Astrocyte (in vitro differentiated cells and primary cell): ENCODE measurements around the gene GPR158. TPM values are rescaled to one million over a fixed set of nuclear protein-coding genes. Genes with fewer than 3 reads are reported as not detected.

Experiments used
- DNase-seq: peaks from one replicate; pipeline ENCODE4 v3.0.0-alpha.2; 2010; ENCODE audit warnings: low read depth
- FAIRE-seq: peaks from 2 replicates; lab custom pipeline; 2011; peaks lifted over from hg19 to GRCh38; lab: Jason Lieb, UNC
- H2AFZ ChIP-seq: 2 replicates; pipeline ENCODE4 v1.6.0; 2012; ENCODE audit warnings: low read depth, low read length, inconsistent platforms
- H3K27ac ChIP-seq: 2 replicates; pipeline ENCODE4 v1.5.1; 2011; ENCODE audit warnings: low read depth, low read length, inconsistent platforms
- H3K27me3 ChIP-seq: 2 replicates; pipeline ENCODE4 v1.6.0; 2011; ENCODE audit warnings: low read length, inconsistent platforms; ENCODE audit not compliant: insufficient read depth
- H3K36me3 ChIP-seq: 2 replicates; pipeline ENCODE4 v1.5.1; 2011; ENCODE audit warnings: low read length, inconsistent platforms; ENCODE audit not compliant: insufficient read depth
- H3K4me1 ChIP-seq: 2 replicates; pipeline ENCODE4 v1.5.1; 2011; ENCODE audit warnings: low read length, inconsistent platforms; ENCODE audit not compliant: insufficient read depth
- H3K4me2 ChIP-seq: 2 replicates; pipeline ENCODE4 v1.6.0; 2012; ENCODE audit warnings: low read length, inconsistent platforms
- H3K4me3 ChIP-seq: 2 replicates; pipeline ENCODE4 v1.5.1; 2011; ENCODE audit warnings: low read depth, mild to moderate bottlenecking, low read length, inconsistent platforms; ENCODE audit not compliant: insufficient read depth
- H3K79me2 ChIP-seq: 2 replicates; pipeline ENCODE4 v1.6.0; 2012; ENCODE audit warnings: mild to moderate bottlenecking, low read length, inconsistent platforms; ENCODE audit not compliant: insufficient read depth
- H3K9ac ChIP-seq: 2 replicates; pipeline ENCODE4 v1.6.0; 2012; ENCODE audit warnings: mild to moderate bottlenecking, low read length, inconsistent platforms
- H3K9me3 ChIP-seq: 2 replicates; pipeline ENCODE4 v1.5.1; 2012; ENCODE audit warnings: low read depth, mild to moderate bottlenecking, low read length, inconsistent platforms; ENCODE audit not compliant: insufficient read depth
- H4K20me1 ChIP-seq: 2 replicates; pipeline ENCODE4 v1.6.0; 2012; ENCODE audit warnings: low read length, inconsistent platforms; ENCODE audit not compliant: insufficient read depth
- H3K27ac Mint-ChIP-seq: one replicate; pipeline ENCODE4 v1.8.0; 2021; ENCODE audit warnings: mild to moderate bottlenecking, mixed read lengths; ENCODE audit not compliant: unreplicated experiment
- H3K27me3 Mint-ChIP-seq: one replicate; pipeline ENCODE4 v1.8.0; 2021; ENCODE audit warnings: low read depth, mixed read lengths; ENCODE audit not compliant: unreplicated experiment
- H3K36me3 Mint-ChIP-seq: one replicate; pipeline ENCODE4 v1.8.0; 2021; ENCODE audit warnings: low read depth, mixed read lengths; ENCODE audit not compliant: unreplicated experiment
- H3K4me1 Mint-ChIP-seq: one replicate; pipeline ENCODE4 v1.8.0; 2021; ENCODE audit warnings: low read depth, mixed read lengths; ENCODE audit not compliant: unreplicated experiment
- H3K4me3 Mint-ChIP-seq: one replicate; pipeline ENCODE4 v1.8.0; 2021; ENCODE audit warnings: mild to moderate bottlenecking, moderate library complexity, mixed read lengths; ENCODE audit not compliant: unreplicated experiment
- H3K9me3 Mint-ChIP-seq: one replicate; pipeline ENCODE4 v1.8.0; 2021; ENCODE audit warnings: mild to moderate bottlenecking, mixed read lengths; ENCODE audit not compliant: unreplicated experiment
- EZH2 ChIP-seq: IDR thresholded peaks from 2 replicates; pipeline ENCODE4 v1.6.1; 2012; ENCODE audit warnings: mild to moderate bottlenecking, low read length, inconsistent platforms; ENCODE audit not compliant: insufficient read depth
- total RNA-seq: library from RNA; stranded (reverse); gene quantifications from 2 replicates; pipeline ENCODE4 v1.2.1, GENCODE V29; 2021
- TF ChIP-seq, protein P1 (sequence below): IDR thresholded peaks from 2 replicates; pipeline ENCODE4 v1.5.1; 2011; ENCODE audit warnings: low read depth, mild to moderate bottlenecking, inconsistent platforms, low read length, moderate library complexity; ENCODE audit not compliant: insufficient read depth

Gene GPR158
- total RNA-seq, 1 donor from 2014 or later, result 0.27 TPM

DNA sequence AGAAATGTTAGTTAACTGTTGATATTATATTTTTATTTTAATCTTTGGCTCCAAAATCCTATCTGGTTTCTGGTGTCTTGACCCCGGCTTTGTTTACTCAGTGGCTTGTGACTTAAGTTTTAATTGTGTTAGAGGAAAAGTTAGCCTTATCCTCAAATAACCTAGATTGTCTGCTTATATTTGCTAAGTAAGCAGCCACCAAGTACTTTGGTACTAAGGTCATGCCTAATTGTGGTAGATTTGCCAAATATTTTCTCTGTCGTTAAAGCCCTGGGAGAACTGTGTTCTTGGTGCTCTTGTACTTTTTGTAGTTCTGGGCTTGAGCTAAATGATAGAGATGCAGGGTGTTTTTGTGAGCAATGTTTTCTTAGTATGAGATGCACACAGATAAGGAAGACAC is 34.8 kb downstream of the GPR158 start:
- H4K20me1 ChIP-seq, result no peaks in the 10 kb centered on the region
- H3K36me3 ChIP-seq, result no peaks in the 10 kb centered on the region
- no peak for DNase-seq
- H3K9me3 ChIP-seq, result no peaks in the 10 kb centered on the region
- Mint-ChIP-seq H3K36me3 (no peaks in the 10 kb centered on the region), H3K27ac (no peak overlapping the region), H3K9me3 (no peaks in the 10 kb centered on the region), H3K27me3 (no peaks in the 10 kb centered on the region), H3K4me1 (no peaks in the 10 kb centered on the region), H3K4me3 (no peak overlapping the region)
- no peaks in the 10 kb centered on the region for H3K79me2 ChIP-seq
- TF ChIP-seq, protein P1, sequence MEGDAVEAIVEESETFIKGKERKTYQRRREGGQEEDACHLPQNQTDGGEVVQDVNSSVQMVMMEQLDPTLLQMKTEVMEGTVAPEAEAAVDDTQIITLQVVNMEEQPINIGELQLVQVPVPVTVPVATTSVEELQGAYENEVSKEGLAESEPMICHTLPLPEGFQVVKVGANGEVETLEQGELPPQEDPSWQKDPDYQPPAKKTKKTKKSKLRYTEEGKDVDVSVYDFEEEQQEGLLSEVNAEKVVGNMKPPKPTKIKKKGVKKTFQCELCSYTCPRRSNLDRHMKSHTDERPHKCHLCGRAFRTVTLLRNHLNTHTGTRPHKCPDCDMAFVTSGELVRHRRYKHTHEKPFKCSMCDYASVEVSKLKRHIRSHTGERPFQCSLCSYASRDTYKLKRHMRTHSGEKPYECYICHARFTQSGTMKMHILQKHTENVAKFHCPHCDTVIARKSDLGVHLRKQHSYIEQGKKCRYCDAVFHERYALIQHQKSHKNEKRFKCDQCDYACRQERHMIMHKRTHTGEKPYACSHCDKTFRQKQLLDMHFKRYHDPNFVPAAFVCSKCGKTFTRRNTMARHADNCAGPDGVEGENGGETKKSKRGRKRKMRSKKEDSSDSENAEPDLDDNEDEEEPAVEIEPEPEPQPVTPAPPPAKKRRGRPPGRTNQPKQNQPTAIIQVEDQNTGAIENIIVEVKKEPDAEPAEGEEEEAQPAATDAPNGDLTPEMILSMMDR, result no peak
- no peak for TF ChIP-seq EZH2
- H3K9ac ChIP-seq, result no peak overlapping the region
- H3K27ac ChIP-seq, result no peak overlapping the region
- no peaks in the 10 kb centered on the region for H3K4me1 ChIP-seq
- no peaks in the 10 kb centered on the region for H3K27me3 ChIP-seq
- no peak overlapping the region for H2AFZ ChIP-seq
- H3K4me2 ChIP-seq, result no peak overlapping the region
- no peak for FAIRE-seq
- H3K4me3 ChIP-seq, result no peak overlapping the region

DNA sequence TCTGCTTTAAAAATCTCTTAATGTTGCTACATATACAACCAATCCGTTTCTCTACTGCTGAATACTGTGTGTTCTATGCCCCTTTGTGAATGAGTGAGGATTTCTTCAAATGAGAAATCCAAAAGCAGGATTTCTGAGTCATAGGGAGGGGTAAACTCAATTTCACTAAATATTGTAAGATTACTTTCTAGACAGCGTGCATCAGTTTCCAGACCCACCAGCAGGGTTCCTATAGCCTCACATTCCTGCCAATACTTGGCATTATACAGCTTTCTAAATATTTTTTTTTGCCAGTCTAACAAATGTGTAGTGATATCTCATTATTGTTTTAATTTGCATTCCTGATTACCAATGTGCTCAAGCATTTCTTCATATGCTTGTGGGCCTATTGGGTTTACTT is 35.5 kb downstream of the GPR158 start:
- Mint-ChIP-seq H3K4me1 (no peaks in the 10 kb centered on the region), H3K27ac (no peak overlapping the region), H3K27me3 (no peaks in the 10 kb centered on the region), H3K9me3 (no peaks in the 10 kb centered on the region), H3K36me3 (no peaks in the 10 kb centered on the region), H3K4me3 (no peak overlapping the region)
- Histone ChIP-seq H3K9me3 (no peaks in the 10 kb centered on the region), H3K4me2 (no peak overlapping the region), H4K20me1 (no peaks in the 10 kb centered on the region), H3K27me3 (no peaks in the 10 kb centered on the region), H3K27ac (no peak overlapping the region), H3K79me2 (no peaks in the 10 kb centered on the region), H2AFZ (no peak overlapping the region), H3K4me1 (no peaks in the 10 kb centered on the region), H3K4me3 (no peak overlapping the region), H3K36me3 (no peaks in the 10 kb centered on the region), H3K9ac (no peak overlapping the region)
- TF ChIP-seq, protein P1, result no peak
- TF ChIP-seq EZH2, result no peak
- DNase-seq, result no peak
- FAIRE-seq, result no peak

DNA sequence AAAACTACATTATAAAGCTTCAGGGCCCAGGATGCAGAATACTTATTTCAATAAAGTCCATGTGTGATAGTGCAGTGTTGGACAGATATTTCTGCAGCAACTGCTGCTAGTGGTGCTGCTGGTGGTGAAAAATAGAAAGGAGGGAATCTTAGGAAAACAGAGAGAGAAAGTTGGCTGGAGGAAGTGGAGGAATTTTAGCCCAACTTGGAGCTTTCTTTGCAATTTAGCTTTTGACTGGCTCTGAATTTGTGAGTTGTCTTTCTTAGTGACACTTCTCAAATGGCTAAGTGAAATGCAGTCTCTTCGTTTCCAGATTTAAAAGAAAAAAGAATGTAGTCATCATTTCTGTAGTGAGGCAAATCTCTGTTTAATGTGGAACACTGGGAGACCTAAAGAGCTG is 45.4 kb downstream of the GPR158 start:
- Mint-ChIP-seq H3K27me3 (no peaks in the 10 kb centered on the region), H3K36me3 (no peaks in the 10 kb centered on the region), H3K4me3 (no peak overlapping the region), H3K9me3 (no peaks in the 10 kb centered on the region), H3K4me1 (peaks cover 6% of the 10 kb centered on the region), H3K27ac (no peak overlapping the region)
- Histone ChIP-seq H2AFZ (no peak overlapping the region), H4K20me1 (no peaks in the 10 kb centered on the region), H3K4me2 (no peak overlapping the region), H3K9me3 (no peaks in the 10 kb centered on the region), H3K4me1 (no peaks in the 10 kb centered on the region), H3K9ac (no peak overlapping the region), H3K27me3 (no peaks in the 10 kb centered on the region), H3K79me2 (no peaks in the 10 kb centered on the region), H3K27ac (no peak overlapping the region), H3K36me3 (no peaks in the 10 kb centered on the region), H3K4me3 (no peak overlapping the region)
- FAIRE-seq (no peak), DNase-seq (no peak)
- no peak for TF ChIP-seq EZH2
- TF ChIP-seq, protein P1, result no peak
